ENCODE measurements around the gene COL5A1.
A peak's percentile ranks its signal among the peaks of the same experiment; 100 is the strongest.

The COL5A1 gene

DNA sequence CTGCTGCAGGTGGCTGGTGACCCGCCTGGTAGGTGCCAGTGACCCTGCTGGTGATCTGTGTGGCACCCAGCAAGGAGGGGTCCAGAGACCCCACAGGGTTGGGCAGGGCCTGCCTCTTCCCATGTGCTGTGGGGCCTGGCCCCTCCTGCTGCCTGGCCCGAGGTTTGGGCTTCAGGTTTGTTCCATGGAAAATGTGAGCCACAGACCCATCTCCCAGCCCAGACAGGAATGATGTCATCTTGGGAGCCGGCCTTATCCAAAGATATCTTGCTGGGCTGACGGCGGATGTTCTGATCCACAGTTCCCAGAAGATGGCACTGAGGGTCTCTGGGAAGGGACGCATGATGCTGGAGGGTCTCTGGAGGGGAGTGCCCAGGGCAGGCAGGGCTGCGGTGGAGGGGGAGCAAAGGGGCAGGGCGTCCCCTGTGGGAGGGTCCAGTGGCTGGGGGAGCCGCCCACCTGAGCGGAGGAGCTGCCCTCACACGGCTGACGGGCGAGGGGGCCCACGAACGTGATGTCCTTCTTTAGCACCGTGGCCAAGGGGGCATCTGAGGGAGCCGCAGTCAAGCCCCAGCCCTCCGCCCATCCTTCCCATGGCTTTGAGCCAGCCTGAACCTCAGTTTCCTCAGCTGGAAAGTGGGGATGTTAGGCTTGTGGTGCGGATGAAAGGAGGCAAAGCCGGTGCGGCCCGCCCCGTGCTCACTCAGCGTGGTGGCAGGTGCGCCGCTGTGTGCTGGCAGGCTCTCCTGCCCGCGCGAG is 68.1 kb downstream of the COL5A1 start:
- peak overlapping the region; percentile 25 to 75 for H3K18ac ChIP-seq (ENCODE audit: low read depth in 1 of 2, low read length in 2 of 2)
- H3K36me3 ChIP-seq (ENCODE audit: control insufficient read depth in 1 of 2, insufficient read depth in 2 of 2, low read depth in 1 of 2, low read length in 2 of 2), result peaks cover 34 to 73% of the 10 kb centered on the region in 2 experiments
- peaks cover 29% of the 10 kb centered on the region for H3K79me1 ChIP-seq (replicated peaks; ENCODE audit: low read length, poor library complexity, severe bottlenecking)
- H2BK12ac ChIP-seq (ENCODE audit: low read length in 2 of 2), result no peak overlapping the region
- no peak overlapping the region for H3K23ac ChIP-seq (ENCODE audit: low read length in 2 of 2)
- H4K8ac ChIP-seq (ENCODE audit: low read length), result peak overlapping the region; percentile 52
- H3K27me3 ChIP-seq (ENCODE audit: control insufficient read depth in 1 of 2, insufficient read depth in 1 of 2, low read length in 2 of 2), result no peaks in the 10 kb centered on the region
- H3K4me1 ChIP-seq (ENCODE audit: control insufficient read depth, insufficient read depth, low read depth, low read length), result peaks cover 42% of the 10 kb centered on the region
- no peak overlapping the region for H3K14ac ChIP-seq (ENCODE audit: low read length in 2 of 2)
- no peak overlapping the region for H2AFZ ChIP-seq (ENCODE audit: low read depth, low read length)
- H3K4me3 ChIP-seq (ENCODE audit: insufficient read depth in 1 of 2, low read depth in 1 of 2, low read length in 2 of 2), result no peak overlapping the region
- 91% methylated on average over 29 of the region's 29 CpGs for WGBS
- no peak overlapping the region for H3K27ac ChIP-seq (ENCODE audit: low read length, poor library complexity, severe bottlenecking)
- H2BK5ac ChIP-seq (ENCODE audit: low read depth, low read length, poor library complexity, severe bottlenecking), result no peak overlapping the region
- peak overlapping the region; percentile 18 for H2BK15ac ChIP-seq (ENCODE audit: low read depth, poor library complexity, severe bottlenecking)
- H3K4ac ChIP-seq (ENCODE audit: low read depth in 1 of 2, low read length in 2 of 2), result peak overlapping the region in 1 of 2 experiments; percentile 46
- no peak overlapping the region for H2AK5ac ChIP-seq (ENCODE audit: low read length, severe bottlenecking)
- H4K91ac ChIP-seq (ENCODE audit: low read length), result peak overlapping the region; percentile 66
- no peak overlapping the region for H3K4me2 ChIP-seq (ENCODE audit: low read length, poor library complexity, severe bottlenecking)
- no peak overlapping the region for H2BK120ac ChIP-seq (ENCODE audit: low read depth, low read length)
- no peaks in the 10 kb centered on the region for H3K9me3 ChIP-seq (ENCODE audit: control insufficient read depth, low read length)
- H3K9ac ChIP-seq (ENCODE audit: low read length), result peak overlapping the region; percentile 48
- DNase-seq, result peak; percentile 79

DNA sequence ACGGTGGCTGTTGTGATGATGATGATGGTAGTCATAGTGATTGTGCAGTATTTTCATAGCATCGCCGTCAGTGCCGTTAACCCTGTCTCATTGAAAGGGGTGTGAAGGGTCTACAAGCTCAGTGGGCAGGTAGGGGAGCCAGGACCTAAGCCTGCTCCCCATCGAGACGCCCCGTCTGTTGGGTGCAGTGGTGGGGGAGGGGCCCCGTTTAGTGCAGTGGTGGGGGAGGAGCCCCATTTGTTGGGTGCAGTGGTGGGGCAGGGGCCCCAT is 68.6 kb downstream of the COL5A1 start:
- no peak overlapping the region for H4K8ac ChIP-seq (ENCODE audit: low read length)
- no peaks in the 10 kb centered on the region for H3K27me3 ChIP-seq (ENCODE audit: control insufficient read depth in 1 of 2, insufficient read depth in 1 of 2, low read length in 2 of 2)
- H2BK15ac ChIP-seq (ENCODE audit: low read depth, poor library complexity, severe bottlenecking), result no peak overlapping the region
- peak overlapping the region; percentile 29 to 75 for H3K18ac ChIP-seq (ENCODE audit: low read depth in 1 of 2, low read length in 2 of 2)
- H2AK5ac ChIP-seq (ENCODE audit: low read length, severe bottlenecking), result no peak overlapping the region
- peaks cover 29 to 70% of the 10 kb centered on the region in 2 experiments for H3K36me3 ChIP-seq (ENCODE audit: control insufficient read depth in 1 of 2, insufficient read depth in 2 of 2, low read depth in 1 of 2, low read length in 2 of 2)
- H3K79me1 ChIP-seq (replicated peaks; ENCODE audit: low read length, poor library complexity, severe bottlenecking), result peaks cover 24% of the 10 kb centered on the region
- H3K9me3 ChIP-seq (ENCODE audit: control insufficient read depth, low read length), result no peaks in the 10 kb centered on the region
- no peak overlapping the region for H2BK5ac ChIP-seq (ENCODE audit: low read depth, low read length, poor library complexity, severe bottlenecking)
- DNase-seq, result no peak
- peak overlapping the region; percentile 50 for H2BK120ac ChIP-seq (ENCODE audit: low read depth, low read length)
- H3K9ac ChIP-seq (ENCODE audit: low read length), result peak overlapping the region; percentile 48
- no peak overlapping the region for H2AFZ ChIP-seq (ENCODE audit: low read depth, low read length)
- H3K23ac ChIP-seq (ENCODE audit: low read length in 2 of 2), result no peak overlapping the region
- peaks cover 40% of the 10 kb centered on the region for H3K4me1 ChIP-seq (ENCODE audit: control insufficient read depth, insufficient read depth, low read depth, low read length)
- no peak overlapping the region for H3K4ac ChIP-seq (ENCODE audit: low read depth in 1 of 2, low read length in 2 of 2)
- H3K14ac ChIP-seq (ENCODE audit: low read length in 2 of 2), result no peak overlapping the region
- 99% methylated on average over 8 of the region's 8 CpGs for WGBS
- no peak overlapping the region for H2BK12ac ChIP-seq (ENCODE audit: low read length in 2 of 2)
- H3K4me2 ChIP-seq (ENCODE audit: low read length, poor library complexity, severe bottlenecking), result no peak overlapping the region
- peak overlapping the region; percentile 55 for H4K91ac ChIP-seq (ENCODE audit: low read length)
- no peak overlapping the region for H3K27ac ChIP-seq (ENCODE audit: low read length, poor library complexity, severe bottlenecking)
- no peak overlapping the region for H3K4me3 ChIP-seq (ENCODE audit: insufficient read depth in 1 of 2, low read depth in 1 of 2, low read length in 2 of 2)

DNA sequence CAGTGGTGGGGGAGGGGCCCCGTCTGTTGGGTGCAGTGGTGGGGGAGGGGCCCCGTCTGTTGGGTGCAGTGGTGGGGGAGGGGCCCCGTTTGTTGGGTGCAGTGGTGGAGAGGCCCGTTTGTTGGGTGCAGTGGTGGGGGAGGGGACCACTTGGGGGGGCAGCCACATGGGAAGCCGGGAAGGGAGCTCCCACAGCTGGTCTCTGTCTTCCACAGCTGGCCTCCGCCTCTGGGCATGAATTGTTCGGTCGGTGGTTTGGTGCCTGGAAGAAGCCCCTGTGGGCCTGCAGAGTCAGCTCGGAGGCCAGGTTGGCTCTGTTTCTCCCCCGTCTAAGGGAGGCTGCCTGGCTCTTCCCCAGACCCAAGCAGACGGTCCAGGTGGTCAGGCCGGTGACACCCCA is 69.3 kb downstream of the COL5A1 start:
- Histone ChIP-seq H2AK5ac (ENCODE audit: low read length, severe bottlenecking) (no peak overlapping the region), H3K23ac (ENCODE audit: low read length in 2 of 2) (no peak overlapping the region), H3K9ac (ENCODE audit: low read length) (no peak overlapping the region), H3K79me1 (replicated peaks; ENCODE audit: low read length, poor library complexity, severe bottlenecking) (peaks cover 22% of the 10 kb centered on the region), H3K4me3 (ENCODE audit: insufficient read depth in 1 of 2, low read depth in 1 of 2, low read length in 2 of 2) (no peak overlapping the region), H3K14ac (ENCODE audit: low read length in 2 of 2) (no peak overlapping the region), H2BK5ac (ENCODE audit: low read depth, low read length, poor library complexity, severe bottlenecking) (no peak overlapping the region), H3K27ac (ENCODE audit: low read length, poor library complexity, severe bottlenecking) (no peak overlapping the region), H3K18ac (ENCODE audit: low read depth in 1 of 2, low read length in 2 of 2) (peak overlapping the region in 1 of 2 experiments; percentile 22), H3K27me3 (ENCODE audit: control insufficient read depth in 1 of 2, insufficient read depth in 1 of 2, low read length in 2 of 2) (no peaks in the 10 kb centered on the region), H4K91ac (ENCODE audit: low read length) (no peak overlapping the region), H3K4me2 (ENCODE audit: low read length, poor library complexity, severe bottlenecking) (no peak overlapping the region), H2AFZ (ENCODE audit: low read depth, low read length) (no peak overlapping the region), H4K8ac (ENCODE audit: low read length) (no peak overlapping the region), H3K36me3 (ENCODE audit: control insufficient read depth in 1 of 2, insufficient read depth in 2 of 2, low read depth in 1 of 2, low read length in 2 of 2) (peaks cover 25 to 63% of the 10 kb centered on the region in 2 experiments), H2BK120ac (ENCODE audit: low read depth, low read length) (no peak overlapping the region), H3K9me3 (ENCODE audit: control insufficient read depth, low read length) (no peaks in the 10 kb centered on the region), H3K4me1 (ENCODE audit: control insufficient read depth, insufficient read depth, low read depth, low read length) (peaks cover 42% of the 10 kb centered on the region), H2BK15ac (ENCODE audit: low read depth, poor library complexity, severe bottlenecking) (no peak overlapping the region), H2BK12ac (ENCODE audit: low read length in 2 of 2) (peak overlapping the region in 1 of 2 experiments; percentile 8), H3K4ac (ENCODE audit: low read depth in 1 of 2, low read length in 2 of 2) (no peak overlapping the region)
- WGBS, result 92% methylated on average over 12 of the region's 12 CpGs
- no peak for DNase-seq

DNA sequence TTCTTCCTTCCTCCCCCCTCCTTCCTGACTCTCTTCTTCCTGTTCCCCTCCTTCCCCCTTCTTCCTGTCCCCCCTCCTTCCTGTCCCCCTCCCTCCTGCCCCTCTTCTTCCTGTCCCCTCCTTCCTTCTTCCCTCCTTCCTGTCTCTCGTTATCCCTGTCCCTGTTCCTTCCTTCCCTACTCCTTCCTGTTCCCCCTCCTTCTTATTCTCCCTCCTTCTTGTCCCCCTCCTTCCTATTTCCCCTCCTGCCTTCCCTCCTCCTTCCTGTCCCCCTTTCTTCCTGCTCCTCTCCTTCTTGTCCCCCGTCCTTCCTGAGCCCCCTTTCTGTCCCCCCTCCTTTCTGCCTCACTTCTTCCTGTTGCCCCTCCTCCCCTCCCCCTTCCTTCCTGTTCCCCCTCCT is 70.6 kb downstream of the COL5A1 start:
- 56% methylated on average over 2 of the region's 2 CpGs for WGBS
- H4K8ac ChIP-seq (ENCODE audit: low read length), result no peak overlapping the region
- DNase-seq, result no peak
- no peak overlapping the region for H2AK5ac ChIP-seq (ENCODE audit: low read length, severe bottlenecking)
- H3K4me3 ChIP-seq (ENCODE audit: insufficient read depth in 1 of 2, low read depth in 1 of 2, low read length in 2 of 2), result no peak overlapping the region
- no peak overlapping the region for H3K4me2 ChIP-seq (ENCODE audit: low read length, poor library complexity, severe bottlenecking)
- peak overlapping the region in 1 of 2 experiments; percentile 22 for H3K18ac ChIP-seq (ENCODE audit: low read depth in 1 of 2, low read length in 2 of 2)
- no peaks in the 10 kb centered on the region for H3K9me3 ChIP-seq (ENCODE audit: control insufficient read depth, low read length)
- H2BK12ac ChIP-seq (ENCODE audit: low read length in 2 of 2), result no peak overlapping the region
- no peak overlapping the region for H3K14ac ChIP-seq (ENCODE audit: low read length in 2 of 2)
- H2BK5ac ChIP-seq (ENCODE audit: low read depth, low read length, poor library complexity, severe bottlenecking), result no peak overlapping the region
- H4K91ac ChIP-seq (ENCODE audit: low read length), result no peak overlapping the region
- no peaks in the 10 kb centered on the region for H3K27me3 ChIP-seq (ENCODE audit: control insufficient read depth in 1 of 2, insufficient read depth in 1 of 2, low read length in 2 of 2)
- no peak overlapping the region for H3K9ac ChIP-seq (ENCODE audit: low read length)
- no peak overlapping the region for H2BK120ac ChIP-seq (ENCODE audit: low read depth, low read length)
- no peak overlapping the region for H3K4ac ChIP-seq (ENCODE audit: low read depth in 1 of 2, low read length in 2 of 2)
- H3K36me3 ChIP-seq (ENCODE audit: control insufficient read depth in 1 of 2, insufficient read depth in 2 of 2, low read depth in 1 of 2, low read length in 2 of 2), result peaks cover 35 to 72% of the 10 kb centered on the region in 2 experiments
- peaks cover 46% of the 10 kb centered on the region for H3K4me1 ChIP-seq (ENCODE audit: control insufficient read depth, insufficient read depth, low read depth, low read length)
- peaks cover 26% of the 10 kb centered on the region for H3K79me1 ChIP-seq (replicated peaks; ENCODE audit: low read length, poor library complexity, severe bottlenecking)
- H3K27ac ChIP-seq (ENCODE audit: low read length, poor library complexity, severe bottlenecking), result no peak overlapping the region
- no peak overlapping the region for H2BK15ac ChIP-seq (ENCODE audit: low read depth, poor library complexity, severe bottlenecking)
- no peak overlapping the region for H3K23ac ChIP-seq (ENCODE audit: low read length in 2 of 2)
- no peak overlapping the region for H2AFZ ChIP-seq (ENCODE audit: low read depth, low read length)

Data from mesenchymal stem cell (in vitro differentiated cells and primary cell).